Measurements from ENCODE around the gene PPM1F.
"Not testable (repeated sequence)": the region's sequence is repeated elsewhere in the genome, so short reads cannot be mapped to it uniquely, and the experiment has no call there.

The PPM1F gene

DNA sequence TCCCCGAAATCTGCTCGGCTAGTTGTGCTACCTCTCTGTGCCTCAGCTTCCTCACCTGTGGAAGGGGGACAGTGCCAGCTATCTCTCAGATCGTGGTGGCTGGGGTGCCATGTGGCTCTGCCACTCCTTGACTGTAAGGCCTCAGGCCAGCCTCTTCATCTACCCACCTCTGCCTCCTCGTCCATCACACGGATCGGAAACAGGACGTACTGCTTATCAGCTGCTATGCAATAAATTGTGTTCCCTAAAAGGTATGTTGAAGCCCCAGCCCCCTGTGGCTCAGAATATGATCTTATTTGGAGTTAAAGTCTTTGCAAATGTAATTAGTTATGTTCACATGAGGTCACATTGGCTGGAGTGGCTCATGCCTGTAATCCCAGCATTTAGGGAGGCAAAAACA, 7.8 kb downstream of the PPM1F start:
- TF ChIP-seq, protein P1, sequence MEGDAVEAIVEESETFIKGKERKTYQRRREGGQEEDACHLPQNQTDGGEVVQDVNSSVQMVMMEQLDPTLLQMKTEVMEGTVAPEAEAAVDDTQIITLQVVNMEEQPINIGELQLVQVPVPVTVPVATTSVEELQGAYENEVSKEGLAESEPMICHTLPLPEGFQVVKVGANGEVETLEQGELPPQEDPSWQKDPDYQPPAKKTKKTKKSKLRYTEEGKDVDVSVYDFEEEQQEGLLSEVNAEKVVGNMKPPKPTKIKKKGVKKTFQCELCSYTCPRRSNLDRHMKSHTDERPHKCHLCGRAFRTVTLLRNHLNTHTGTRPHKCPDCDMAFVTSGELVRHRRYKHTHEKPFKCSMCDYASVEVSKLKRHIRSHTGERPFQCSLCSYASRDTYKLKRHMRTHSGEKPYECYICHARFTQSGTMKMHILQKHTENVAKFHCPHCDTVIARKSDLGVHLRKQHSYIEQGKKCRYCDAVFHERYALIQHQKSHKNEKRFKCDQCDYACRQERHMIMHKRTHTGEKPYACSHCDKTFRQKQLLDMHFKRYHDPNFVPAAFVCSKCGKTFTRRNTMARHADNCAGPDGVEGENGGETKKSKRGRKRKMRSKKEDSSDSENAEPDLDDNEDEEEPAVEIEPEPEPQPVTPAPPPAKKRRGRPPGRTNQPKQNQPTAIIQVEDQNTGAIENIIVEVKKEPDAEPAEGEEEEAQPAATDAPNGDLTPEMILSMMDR (conservative IDR thresholded peaks at IDR 0.05; ENCODE audit: low read depth, low read length): no peak
- no peak overlapping the region for H3K4me3 ChIP-seq (ENCODE audit: low read length)
- no peak for DNase-seq (ENCODE audit: low read depth)

DNA sequence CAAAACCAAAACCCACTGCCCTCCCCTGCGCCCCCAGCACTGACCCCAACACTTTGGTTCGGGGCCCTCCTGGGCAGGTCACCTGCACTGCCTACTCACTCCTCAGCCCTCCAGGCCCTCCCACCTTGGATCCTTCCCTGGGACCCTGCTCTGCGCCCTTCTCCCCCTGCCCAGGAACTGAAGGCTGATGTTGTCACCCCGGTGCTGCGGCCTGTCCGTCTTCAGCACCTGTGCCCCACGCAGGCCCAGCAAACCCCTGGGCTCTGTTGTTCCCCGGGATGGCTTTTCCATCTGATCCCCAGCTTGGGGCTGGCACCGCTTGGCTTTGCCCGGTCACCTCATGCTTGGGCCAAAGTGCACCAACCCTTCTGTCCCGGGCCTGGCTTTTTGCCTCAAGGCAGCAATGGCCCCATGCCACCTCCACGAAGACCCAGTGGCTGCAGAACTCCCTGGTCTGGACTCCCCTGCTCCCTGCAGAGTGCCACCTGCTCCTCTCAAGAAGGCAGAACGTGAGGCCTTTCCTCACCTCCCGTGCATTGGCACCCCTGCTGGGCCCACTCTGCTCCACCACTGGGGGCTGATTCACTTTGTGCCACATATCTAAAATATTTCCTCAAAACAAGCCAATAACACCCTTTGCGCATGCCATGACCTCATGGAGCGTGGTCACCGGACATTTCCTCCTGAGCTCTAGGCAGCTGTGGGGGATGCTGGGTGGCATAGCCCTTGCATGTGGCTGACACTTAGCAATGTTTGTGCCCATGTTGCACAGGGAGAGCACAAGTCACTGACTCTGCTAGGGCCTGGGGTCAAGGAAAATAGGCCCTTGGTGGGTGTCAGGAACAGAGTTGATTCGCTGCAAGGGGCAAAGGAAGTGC, 8.8 kb downstream of the PPM1F start:
- TF ChIP-seq, protein P1 (conservative IDR thresholded peaks at IDR 0.05; ENCODE audit: low read depth, low read length): no peak
- no peak overlapping the region for H3K4me3 ChIP-seq (ENCODE audit: low read length)
- DNase-seq (ENCODE audit: low read depth): no peak

DNA sequence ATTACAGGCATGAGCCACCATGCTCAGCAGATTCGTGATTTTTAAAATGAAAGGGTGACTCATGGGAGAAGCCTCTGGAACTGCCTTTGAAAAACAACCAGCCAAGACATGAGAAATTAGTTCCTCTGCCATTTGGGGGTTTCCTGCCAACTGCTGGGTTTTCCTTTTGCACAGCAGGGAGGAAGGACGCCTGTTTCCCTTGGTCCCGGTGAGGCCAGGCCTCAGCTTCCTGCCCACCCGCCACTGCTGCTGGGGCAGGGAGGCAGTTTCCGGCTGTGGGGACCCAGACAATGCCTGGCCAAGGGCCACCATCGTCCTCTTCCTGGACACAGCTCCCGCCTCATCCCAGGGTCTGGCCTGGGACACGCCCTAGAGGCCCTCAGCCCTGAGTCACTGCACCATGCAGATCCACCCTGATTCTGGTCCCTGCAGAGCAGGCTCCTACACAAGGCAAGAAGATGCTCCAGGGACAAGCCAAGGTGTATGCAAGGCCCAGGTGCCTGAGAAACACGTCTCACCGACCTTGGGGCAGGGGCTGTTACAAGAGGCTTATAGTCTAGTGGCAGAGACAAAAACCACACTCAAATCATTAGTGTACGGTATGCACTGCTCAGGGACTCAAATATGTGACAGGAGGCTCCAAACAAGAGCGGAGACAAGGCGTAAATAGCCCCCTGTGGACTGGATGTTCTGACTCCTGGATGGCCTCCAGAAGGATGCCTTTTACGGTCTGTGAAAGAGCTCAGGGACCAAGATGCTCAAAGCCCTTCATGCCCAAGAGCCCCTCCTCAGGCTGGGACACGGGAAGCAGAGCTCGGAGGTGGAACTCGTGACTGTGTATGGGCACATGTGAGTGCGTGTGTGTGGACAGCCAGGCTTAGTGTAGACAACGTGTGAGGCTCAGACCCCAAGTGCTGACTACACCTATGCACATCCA, 10.0 kb downstream of the PPM1F start:
- no peak for DNase-seq (ENCODE audit: low read depth)
- no peak overlapping the region for H3K4me3 ChIP-seq (ENCODE audit: low read length)
- TF ChIP-seq, protein P1 (conservative IDR thresholded peaks at IDR 0.05; ENCODE audit: low read depth, low read length): no peak

DNA sequence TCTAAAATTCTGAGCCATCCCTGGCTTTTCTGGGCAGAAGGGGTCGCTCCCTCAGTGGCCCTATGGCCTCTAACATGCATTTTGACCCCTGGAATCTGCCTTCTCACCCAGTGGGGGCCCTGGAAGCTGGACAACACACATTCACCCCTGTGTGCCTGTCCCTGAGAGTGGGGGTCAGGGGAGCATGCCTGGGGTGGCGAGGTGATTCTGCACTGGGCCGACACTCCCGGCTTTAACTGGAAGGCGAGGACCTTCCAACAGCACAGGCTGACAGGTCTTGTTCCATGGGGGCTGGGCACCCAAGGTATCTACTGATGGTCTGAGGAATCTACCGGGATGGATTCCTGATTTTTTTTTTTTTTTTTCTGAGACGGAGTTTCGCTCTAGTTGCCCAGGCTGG, 10.7 kb downstream of the PPM1F start:
- no peak for DNase-seq (ENCODE audit: low read depth)
- TF ChIP-seq, protein P1 (conservative IDR thresholded peaks at IDR 0.05; ENCODE audit: low read depth, low read length): no peak

DNA sequence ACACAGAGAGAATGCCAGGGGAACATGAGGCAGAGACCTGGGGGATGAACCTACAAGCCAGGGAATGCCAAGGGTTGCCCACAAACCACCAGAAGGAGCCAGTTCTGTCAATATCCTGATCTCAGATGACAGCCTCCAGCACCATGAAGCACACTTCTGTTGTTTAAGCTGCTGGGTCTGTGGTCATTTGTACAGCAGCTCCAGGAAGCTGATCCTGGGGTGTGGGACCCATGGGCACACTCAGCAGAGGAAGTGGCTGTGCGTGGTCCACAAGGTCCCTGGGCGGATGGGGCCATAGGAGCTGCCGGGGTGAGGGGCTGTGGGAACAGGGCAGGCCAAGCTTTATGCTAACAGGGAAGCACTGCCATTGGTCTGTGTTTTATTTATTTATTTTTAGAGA, 12.1 kb downstream of the PPM1F start:
- no peak overlapping the region for H3K4me3 ChIP-seq (ENCODE audit: low read length)
- DNase-seq (ENCODE audit: low read depth): no peak
- TF ChIP-seq, protein P1 (conservative IDR thresholded peaks at IDR 0.05; ENCODE audit: low read depth, low read length): no peak

More for the DNA sequence above, 10.7 kb downstream of the PPM1F start:
- no peak overlapping the region for H3K4me3 ChIP-seq (ENCODE audit: low read length)

DNA sequence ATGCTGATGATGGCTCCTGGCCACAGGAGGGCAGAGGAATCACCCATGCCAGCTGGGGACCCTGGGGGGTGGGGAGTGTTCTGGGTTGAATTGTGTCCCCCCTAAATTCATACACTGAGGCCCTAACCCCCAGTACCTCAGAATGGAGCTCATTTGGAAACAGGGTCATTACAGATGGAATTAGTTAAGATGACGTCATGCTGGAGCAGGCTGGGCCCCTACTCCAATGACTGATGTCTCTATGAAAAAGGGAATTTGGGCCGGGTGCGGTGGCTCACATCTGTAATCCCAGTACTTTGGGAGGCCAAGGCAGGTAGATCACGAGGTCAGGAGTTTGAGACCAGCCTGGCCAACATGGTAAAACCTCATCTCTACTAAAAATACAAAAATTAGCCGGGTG, 12.7 kb downstream of the PPM1F start:
- not testable (repeated sequence) for H3K4me3 ChIP-seq (ENCODE audit: low read length); DNase-seq (ENCODE audit: low read depth)

DNA sequence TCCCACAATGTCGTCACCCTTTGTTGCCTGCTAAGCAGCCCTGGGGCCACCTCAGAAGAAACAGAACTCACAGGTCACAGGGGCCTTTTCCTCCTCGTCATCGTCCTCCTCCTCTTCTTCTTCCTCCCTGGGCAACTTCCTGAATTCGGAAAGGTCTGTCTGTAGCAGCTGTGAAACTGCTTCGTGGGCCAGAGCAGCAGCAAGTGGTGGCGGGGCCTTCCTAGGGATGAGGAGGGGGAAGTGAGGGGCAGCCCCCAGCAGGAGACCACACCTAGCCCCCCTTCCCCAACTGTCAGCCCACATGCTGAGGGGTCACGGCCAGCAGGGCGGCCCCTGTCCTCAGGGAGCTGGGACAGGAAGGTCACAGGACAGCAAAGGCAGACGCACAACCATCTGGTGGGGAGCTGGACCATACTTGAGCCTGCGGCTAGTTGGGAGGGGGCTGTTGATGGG, 13.2 kb downstream of the PPM1F start:
- H3K4me3 ChIP-seq (ENCODE audit: low read length): no peak overlapping the region
- TF ChIP-seq, protein P1 (conservative IDR thresholded peaks at IDR 0.05; ENCODE audit: low read depth, low read length): no peak
- no peak for DNase-seq (ENCODE audit: low read depth)

Data from retinal pigment epithelial cell (primary cell).